ENCODE results near the gene NRGN.

NRGN gene

DNA sequence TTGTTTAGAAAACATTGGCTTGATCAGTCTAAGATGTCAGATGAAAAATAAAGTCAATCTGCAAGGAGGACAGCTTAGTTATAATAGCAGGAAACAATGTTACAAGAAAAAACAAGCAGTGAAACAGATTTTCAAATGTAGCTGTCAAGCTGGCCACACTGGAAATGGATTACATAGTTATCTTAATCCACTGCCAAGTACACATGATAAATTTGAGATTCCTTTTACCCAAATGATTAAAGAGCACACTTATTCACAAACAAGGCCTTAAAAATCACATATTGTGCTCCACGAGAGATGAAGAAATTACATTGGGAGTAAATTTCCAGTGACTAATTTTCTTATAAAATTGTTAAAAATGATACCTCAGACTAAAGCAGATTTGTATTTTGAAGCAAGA, 39.8 kb downstream of the NRGN start:
- no peak overlapping the region for H3K4me3 Mint-ChIP-seq
- H3K27ac Mint-ChIP-seq = no peak overlapping the region
- H3K36me3 Mint-ChIP-seq = peaks cover 12% of the 10 kb centered on the region
- H3K9me3 Mint-ChIP-seq (ENCODE audit: low read depth) = no peaks in the 10 kb centered on the region
- no peaks in the 10 kb centered on the region for H3K27me3 Mint-ChIP-seq
- peaks cover 34% of the 10 kb centered on the region for H3K4me1 Mint-ChIP-seq (ENCODE audit: low read depth)

DNA sequence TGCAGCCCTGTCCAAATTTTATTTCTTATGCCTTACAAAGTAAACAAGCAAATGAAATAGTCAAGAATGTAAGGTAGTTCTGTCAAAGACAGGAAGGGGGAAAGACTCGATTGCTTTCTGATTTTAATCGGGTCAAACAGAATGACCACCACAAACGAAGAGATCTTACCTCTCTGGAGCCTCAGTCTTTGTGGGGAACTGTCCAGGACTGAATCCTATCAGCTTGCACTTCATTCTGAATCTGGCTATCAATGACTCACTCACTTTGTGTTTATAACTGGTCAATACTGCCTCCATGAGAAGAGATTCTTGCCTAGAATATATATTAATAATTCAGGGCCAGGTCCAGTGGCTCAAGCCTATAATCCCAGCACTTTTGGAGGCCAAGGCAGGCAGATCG, 43.3 kb downstream of the NRGN start:
- Mint-ChIP-seq H3K9me3 (ENCODE audit: low read depth) (no peaks in the 10 kb centered on the region), H3K4me3 (no peak overlapping the region), H3K27ac (no peak overlapping the region), H3K4me1 (ENCODE audit: low read depth) (peaks cover 21% of the 10 kb centered on the region), H3K27me3 (no peaks in the 10 kb centered on the region), H3K36me3 (no peaks in the 10 kb centered on the region)

DNA sequence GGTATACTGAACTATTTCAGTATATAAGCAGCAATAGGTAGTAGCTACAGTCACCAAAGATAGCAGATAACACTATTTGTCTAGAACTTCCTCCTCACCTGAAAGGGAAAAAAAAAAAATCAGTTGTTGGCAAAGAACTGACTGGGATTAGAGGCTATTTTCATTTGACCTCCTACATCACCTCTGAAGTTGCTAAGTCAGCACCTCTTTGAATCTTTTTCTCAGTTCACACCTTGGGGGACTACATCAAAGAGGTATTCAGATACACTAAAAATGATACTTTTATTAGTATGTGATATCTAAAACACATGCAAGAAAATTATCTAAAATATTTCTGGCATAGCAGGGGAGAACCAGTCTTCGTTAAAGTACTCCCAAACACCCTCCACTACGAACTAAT, 44.3 kb downstream of the NRGN start:
- no peak overlapping the region for H3K4me3 Mint-ChIP-seq
- peaks cover 15% of the 10 kb centered on the region for H3K4me1 Mint-ChIP-seq (ENCODE audit: low read depth)
- H3K27ac Mint-ChIP-seq = no peak overlapping the region
- no peaks in the 10 kb centered on the region for H3K9me3 Mint-ChIP-seq (ENCODE audit: low read depth)
- H3K36me3 Mint-ChIP-seq = no peaks in the 10 kb centered on the region
- no peaks in the 10 kb centered on the region for H3K27me3 Mint-ChIP-seq

DNA sequence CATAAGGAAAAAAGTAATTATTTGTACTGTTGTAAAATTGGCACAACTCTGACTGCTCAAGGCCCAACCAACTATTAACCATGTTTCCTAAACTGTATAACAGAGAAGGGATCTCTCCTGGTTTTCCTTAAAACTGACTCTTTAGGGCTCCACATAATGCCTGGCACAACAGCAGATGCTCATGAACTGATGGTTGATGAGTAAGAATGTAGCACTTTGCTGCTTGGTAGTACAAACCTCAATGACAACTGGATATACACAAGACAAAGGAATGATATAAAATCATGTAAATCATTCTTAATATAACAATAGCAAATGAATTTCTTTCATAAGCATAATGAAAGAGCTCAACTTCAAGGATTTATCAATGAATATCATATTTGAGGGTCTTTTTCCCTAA, 48.8 kb downstream of the NRGN start:
- H3K9me3 Mint-ChIP-seq (ENCODE audit: low read depth) = no peaks in the 10 kb centered on the region
- H3K27me3 Mint-ChIP-seq = no peaks in the 10 kb centered on the region
- H3K4me1 Mint-ChIP-seq (ENCODE audit: low read depth) = peaks cover 40% of the 10 kb centered on the region
- no peak overlapping the region for H3K27ac Mint-ChIP-seq
- H3K4me3 Mint-ChIP-seq = no peak overlapping the region
- H3K36me3 Mint-ChIP-seq = peaks cover 3% of the 10 kb centered on the region

DNA sequence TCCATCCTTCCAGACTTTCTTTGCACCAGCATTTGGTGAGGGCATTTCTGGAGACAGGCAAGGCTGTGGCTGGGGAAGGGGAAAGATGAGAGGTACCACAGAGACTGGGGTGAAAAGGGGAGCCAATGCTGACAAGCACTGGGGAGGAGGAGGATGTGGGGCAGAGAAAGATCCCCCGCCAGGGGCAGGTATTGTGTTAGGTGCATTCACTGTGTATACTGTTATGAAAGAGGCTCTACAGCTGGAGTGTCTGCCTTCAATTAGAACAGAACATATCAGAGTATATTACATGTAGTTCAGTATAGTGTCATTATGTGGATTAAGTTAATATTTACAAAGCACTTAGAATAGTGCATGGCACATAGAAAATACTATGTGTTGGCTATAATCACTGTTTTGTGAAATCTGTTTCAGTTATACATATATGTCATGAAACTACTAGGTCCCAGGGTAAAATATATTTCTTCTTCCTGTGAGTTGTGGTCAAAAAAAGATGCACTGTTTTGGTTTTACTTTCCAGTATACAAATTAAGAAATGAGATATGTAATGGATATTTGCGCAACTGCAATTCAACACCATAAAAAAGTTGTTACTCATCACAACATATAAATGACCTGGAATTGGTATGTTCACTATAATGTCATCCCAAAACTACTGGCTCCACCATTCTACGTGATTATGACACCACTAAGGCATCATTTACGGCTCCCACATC, 52.0 kb downstream of the NRGN start:
- Mint-ChIP-seq H3K9me3 (ENCODE audit: low read depth) (no peaks in the 10 kb centered on the region), H3K4me3 (no peak overlapping the region), H3K27ac (no peak overlapping the region), H3K27me3 (no peaks in the 10 kb centered on the region), H3K4me1 (ENCODE audit: low read depth) (peaks cover 41% of the 10 kb centered on the region), H3K36me3 (peaks cover 3% of the 10 kb centered on the region)

DNA sequence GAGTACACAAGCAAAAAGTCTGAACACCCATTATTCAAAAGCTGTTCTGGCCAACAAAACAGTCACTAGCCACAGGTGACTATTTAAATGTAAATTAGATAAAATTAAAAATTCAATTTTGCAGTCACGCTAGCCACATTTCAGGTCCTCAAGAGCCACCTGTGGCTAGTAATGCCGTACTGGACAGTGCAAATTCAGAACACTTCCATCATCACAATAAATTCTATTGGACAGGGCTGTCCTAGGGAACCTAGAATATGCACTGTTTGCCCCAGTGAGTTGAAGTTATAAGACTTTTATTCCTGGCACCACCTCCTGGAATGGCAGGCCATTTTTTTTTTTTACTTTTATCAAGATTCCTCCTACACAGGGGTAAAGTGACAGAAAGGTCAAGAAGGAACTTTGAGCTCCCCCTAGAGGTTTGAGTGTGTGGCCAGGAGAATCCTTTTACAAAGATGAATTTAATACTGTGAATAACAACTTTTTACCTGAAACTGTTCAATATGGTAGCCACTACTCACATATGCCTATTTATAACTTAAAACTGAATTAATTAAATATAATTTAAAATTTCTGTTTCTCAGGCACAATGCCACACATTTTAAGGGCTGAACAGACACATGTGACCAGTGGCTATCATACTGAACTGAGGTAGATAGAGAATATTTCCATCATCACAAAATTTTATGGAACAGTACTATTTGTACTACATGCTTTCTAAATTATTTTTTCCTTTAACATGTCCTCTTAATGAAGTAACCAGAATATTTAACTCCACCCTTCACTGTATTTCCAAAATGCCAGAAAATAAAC, 53.9 kb downstream of the NRGN start:
- Mint-ChIP-seq H3K27me3 (no peaks in the 10 kb centered on the region), H3K4me3 (no peak overlapping the region), H3K36me3 (peaks cover 3% of the 10 kb centered on the region), H3K27ac (no peak overlapping the region), H3K9me3 (ENCODE audit: low read depth) (no peaks in the 10 kb centered on the region), H3K4me1 (ENCODE audit: low read depth) (peaks cover 50% of the 10 kb centered on the region)

DNA sequence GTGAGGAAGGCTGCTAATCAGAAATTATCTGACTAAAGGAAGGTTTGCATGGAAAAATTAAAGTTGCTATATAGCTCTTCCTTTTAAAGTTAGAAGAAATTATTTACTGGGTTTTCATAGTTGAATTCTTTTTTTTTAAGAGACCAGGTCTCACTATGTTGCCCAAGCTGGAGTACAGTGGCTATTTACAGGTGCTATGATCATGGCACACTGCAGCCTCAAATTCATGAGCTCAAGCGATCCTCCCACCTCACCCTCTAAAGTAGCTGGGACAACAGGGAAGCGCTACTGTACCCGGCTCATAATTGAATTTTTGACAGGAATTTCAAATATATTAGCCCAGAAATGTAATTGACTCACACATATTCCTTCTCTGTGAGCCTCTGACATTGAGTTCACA, 56.6 kb downstream of the NRGN start:
- Mint-ChIP-seq H3K4me3 (no peak overlapping the region), H3K27ac (no peak overlapping the region), H3K9me3 (ENCODE audit: low read depth) (no peaks in the 10 kb centered on the region), H3K27me3 (no peaks in the 10 kb centered on the region), H3K4me1 (ENCODE audit: low read depth) (peaks cover 53% of the 10 kb centered on the region), H3K36me3 (no peaks in the 10 kb centered on the region)
